Esophagus squamous epithelium (tissue), 4 donors: ENCODE data around the gene RBM5.

Experiments used
- POLR2A ChIP-seq, 4 donors: fragments of 450-650 bp; IDR thresholded peaks; one replicate each; pipeline ENCODE4 v1.6.1; 2017; ENCODE audit warnings: antibody characterized with exemption in 4 of 4, mild to moderate bottlenecking in 4 of 4, moderate library complexity in 3 of 4
- TF ChIP-seq, protein P1 (sequence below), 6 experiments: fragments of 450-650 bp in 4 of 6; fragments of 200-600 bp in 2 of 6; sonication (generic) in 2 of 6; IDR thresholded peaks; one replicate each; pipeline ENCODE4 v1.5.1; 2016 to 2019; ENCODE audit warnings: antibody characterized with exemption in 6 of 6, mild to moderate bottlenecking in 4 of 6, moderate library complexity in 4 of 6

- TF ChIP-seq, protein P1, sequence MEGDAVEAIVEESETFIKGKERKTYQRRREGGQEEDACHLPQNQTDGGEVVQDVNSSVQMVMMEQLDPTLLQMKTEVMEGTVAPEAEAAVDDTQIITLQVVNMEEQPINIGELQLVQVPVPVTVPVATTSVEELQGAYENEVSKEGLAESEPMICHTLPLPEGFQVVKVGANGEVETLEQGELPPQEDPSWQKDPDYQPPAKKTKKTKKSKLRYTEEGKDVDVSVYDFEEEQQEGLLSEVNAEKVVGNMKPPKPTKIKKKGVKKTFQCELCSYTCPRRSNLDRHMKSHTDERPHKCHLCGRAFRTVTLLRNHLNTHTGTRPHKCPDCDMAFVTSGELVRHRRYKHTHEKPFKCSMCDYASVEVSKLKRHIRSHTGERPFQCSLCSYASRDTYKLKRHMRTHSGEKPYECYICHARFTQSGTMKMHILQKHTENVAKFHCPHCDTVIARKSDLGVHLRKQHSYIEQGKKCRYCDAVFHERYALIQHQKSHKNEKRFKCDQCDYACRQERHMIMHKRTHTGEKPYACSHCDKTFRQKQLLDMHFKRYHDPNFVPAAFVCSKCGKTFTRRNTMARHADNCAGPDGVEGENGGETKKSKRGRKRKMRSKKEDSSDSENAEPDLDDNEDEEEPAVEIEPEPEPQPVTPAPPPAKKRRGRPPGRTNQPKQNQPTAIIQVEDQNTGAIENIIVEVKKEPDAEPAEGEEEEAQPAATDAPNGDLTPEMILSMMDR (IDR thresholded peaks at IDR 0.05) = no peak
- no peak for TF ChIP-seq POLR2A (IDR thresholded peaks at IDR 0.05)
Observed at GRCh38 chr3:50112462-50112861, 23.7 kb downstream of the RBM5 start.
